Neutrophil (primary cell): ENCODE results near the gene EIF6.

Experiments
- H3K27ac ChIP-seq: fragments of 200-600 bp; sonication (generic); 2 replicates; pipeline ENCODE4 v1.5.1; 2016; ENCODE audit warnings: mild to moderate bottlenecking, moderate library complexity
- H3K27me3 ChIP-seq: fragments of 200-600 bp; sonication (generic); 2 replicates; pipeline ENCODE4 v1.6.0; 2016; ENCODE audit warnings: mild to moderate bottlenecking
- H3K36me3 ChIP-seq: fragments of 200-600 bp; sonication (generic); 2 replicates; pipeline ENCODE4 v1.5.1; 2017
- H3K4me1 ChIP-seq, 2 experiments: fragments of 200-600 bp in 1 of 2; sonication (generic) in 1 of 2; 1 replicate in 1 of 2; 2 replicates in 1 of 2; pipeline versions ENCODE4 v1.5.1 to v1.6.1; 2013 to 2016; ENCODE audit warnings: low read depth in 1 of 2, low read length in 1 of 2, mild to moderate bottlenecking in 1 of 2, moderate library complexity in 1 of 2; ENCODE audit not compliant: control insufficient read depth in 1 of 2, insufficient read depth in 1 of 2
- H3K4me3 ChIP-seq, 2 experiments: fragments of 200-600 bp in 1 of 2; sonication (generic) in 1 of 2; 1 replicate in 1 of 2; 2 replicates in 1 of 2; pipeline ENCODE4 v1.5.1; 2013 to 2016; ENCODE audit warnings: low read depth in 1 of 2, low read length in 1 of 2, mild to moderate bottlenecking in 1 of 2, moderate library complexity in 1 of 2
- H3K9me3 ChIP-seq: fragments of 200-600 bp; sonication (generic); 2 replicates; pipeline ENCODE4 v1.5.1; 2016
- CTCF ChIP-seq: fragments of 200-600 bp; sonication (generic); IDR thresholded peaks from 2 replicates; pipeline ENCODE4 v1.5.1; 2016; ENCODE audit warnings: antibody characterized with exemption

Gene EIF6

GRCh38 chr20:35328095-35328685 lies 43.6 kb upstream of the EIF6 start:
- H3K27me3 ChIP-seq, result no peaks in the 10 kb centered on the region
- H3K4me3 ChIP-seq, result no peak overlapping the region
- H3K4me1 ChIP-seq, result no peaks in the 10 kb centered on the region
- no peaks in the 10 kb centered on the region for H3K9me3 ChIP-seq
- H3K27ac ChIP-seq, result no peak overlapping the region
- TF ChIP-seq CTCF, result no peak
- no peaks in the 10 kb centered on the region for H3K36me3 ChIP-seq

- Histone ChIP-seq H3K36me3 (no peaks in the 10 kb centered on the region), H3K27me3 (no peaks in the 10 kb centered on the region), H3K9me3 (no peaks in the 10 kb centered on the region), H3K27ac (no peak overlapping the region), H3K4me1 (no peaks in the 10 kb centered on the region), H3K4me3 (no peak overlapping the region)
- TF ChIP-seq CTCF, result no peak
Observed at GRCh38 chr20:35327074-35327976, 42.8 kb upstream of the EIF6 start.

- H3K4me1 ChIP-seq, result no peaks in the 10 kb centered on the region
- no peaks in the 10 kb centered on the region for H3K9me3 ChIP-seq
- H3K4me3 ChIP-seq, result no peak overlapping the region
- no peaks in the 10 kb centered on the region for H3K27me3 ChIP-seq
- no peak for TF ChIP-seq CTCF
- no peaks in the 10 kb centered on the region for H3K36me3 ChIP-seq
- H3K27ac ChIP-seq, result no peak overlapping the region
Observed at GRCh38 chr20:35326740-35327073, 42.1 kb upstream of the EIF6 start.

- no peaks in the 10 kb centered on the region for H3K27me3 ChIP-seq
- H3K27ac ChIP-seq, result no peak overlapping the region
- H3K4me3 ChIP-seq, result no peak overlapping the region
- H3K36me3 ChIP-seq, result no peaks in the 10 kb centered on the region
- no peaks in the 10 kb centered on the region for H3K4me1 ChIP-seq
- TF ChIP-seq CTCF, result no peak
- no peaks in the 10 kb centered on the region for H3K9me3 ChIP-seq
Observed at GRCh38 chr20:35326021-35326739, 41.6 kb upstream of the EIF6 start.

GRCh38 chr20:35325401-35325800 lies 40.8 kb upstream of the EIF6 start:
- Histone ChIP-seq H3K27ac (no peak overlapping the region), H3K9me3 (no peaks in the 10 kb centered on the region), H3K36me3 (no peaks in the 10 kb centered on the region), H3K4me1 (no peaks in the 10 kb centered on the region), H3K4me3 (no peak overlapping the region), H3K27me3 (no peaks in the 10 kb centered on the region)
- no peak for TF ChIP-seq CTCF
